Astrocyte of the spinal cord (primary cell): Measurements from ENCODE around the gene MED4.
A peak's percentile ranks its signal among the peaks of the same experiment; 100 is the strongest.

Source experiments
- DNase-seq: peaks from one replicate; pipeline ENCODE4 v3.0.0; 2011; ENCODE audit warnings: low read depth, low spot score
- H3K4me3 ChIP-seq: 2 replicates; pipeline ENCODE4 v1.5.1; 2011; ENCODE audit warnings: low read depth, mild to moderate bottlenecking, low read length, moderate library complexity
- CTCF ChIP-seq: IDR thresholded peaks from 2 replicates; pipeline ENCODE4 v1.5.1; 2012; ENCODE audit warnings: low read depth, mild to moderate bottlenecking, low read length, inconsistent platforms
- in situ Hi-C: cut with HindIII; loops from 2 replicates; pipeline ENCODE4 v1.10.0; 2017; ENCODE audit warnings: low sequenced_read_pairs

The MED4 gene

GRCh38 chr13:48094781-48095502 is at the start of gene MED4:
TSS of gene MED4 (minus strand) at chr13:48095104. CDS start at chr13:48095078, 26 bp downstream.
- DNase-seq, result peak; percentile 95
- in situ Hi-C loops, result no loop called here
- TF ChIP-seq CTCF, result peak; percentile 100
- peak within 1 kb of the TSS; percentile 99 for H3K4me3 ChIP-seq

- TF ChIP-seq CTCF, result no peak
- no peak overlapping the region for H3K4me3 ChIP-seq
- in situ Hi-C loops, result no loop called here
- DNase-seq, result peak; percentile 13
These were observed 49.6 kb upstream of the MED4 start for GRCh38 chr13:48144413-48145035.

GRCh38 chr13:48142436-48142835 is 47.5 kb upstream of the MED4 start:
- in situ Hi-C loops, result no loop called here
- no peak for TF ChIP-seq CTCF
- H3K4me3 ChIP-seq, result no peak overlapping the region
- no peak for DNase-seq

GRCh38 chr13:48138270-48138669 is 43.4 kb upstream of the MED4 start:
- no peak overlapping the region for H3K4me3 ChIP-seq
- in situ Hi-C loops, result no loop called here
- TF ChIP-seq CTCF, result no peak
- no peak for DNase-seq

- in situ Hi-C loops, result no loop called here
- no peak for DNase-seq
- TF ChIP-seq CTCF, result no peak
These were observed 38.1 kb upstream of the MED4 start for GRCh38 chr13:48132961-48133360.

GRCh38 chr13:48131533-48131932 is 36.6 kb upstream of the MED4 start:
- no peak for DNase-seq
- in situ Hi-C loops, result no loop called here
- TF ChIP-seq CTCF, result no peak
- H3K4me3 ChIP-seq, result no peak overlapping the region

More at GRCh38 chr13:48132961-48133360, 38.1 kb upstream of the MED4 start:
- H3K4me3 ChIP-seq, result no peak overlapping the region
